Heart left ventricle (tissue), 13 donors: ENCODE data around the gene SSBP3.

Experiments used
- POLR2A ChIP-seq, 2 donors: fragments of 450-650 bp; IDR thresholded peaks; one replicate each; pipeline ENCODE4 v1.6.1; 2017; ENCODE audit warnings: antibody characterized with exemption in 2 of 2, mild to moderate bottlenecking in 2 of 2, moderate library complexity in 2 of 2
- TF ChIP-seq, protein P1 (sequence below), 12 donors: fragments of 200-600 bp; sonication (generic) in 4 of 12; IDR thresholded peaks; one replicate each; pipeline versions ENCODE4 v1.5.0 to v1.8.0; 2018 to 2022; ENCODE audit warnings: antibody characterized with exemption in 12 of 12, mild to moderate bottlenecking in 5 of 12
- donor health status: ischemic (EF 13 %, LVEDD 7.1; RV severe dilation, severe dysfunction).
- donor health status: DM: no; HTN: yes; CAD: no.
- donor health status: DM: no; HTN: no; CAD: no.
- donor health status: ischemic (EF 25% LVEDD 6.9; RV normal size, moderate dysfunction).
- donor health status: ischemic (EF 25% LVEDD 5.7; RV mildly dilated, moderate dysfunction).
- donor health status: ischemic (EF 35%, LVEDD 5.7; RV mildly dilated, moderate dysfunction).
- donor health status: nonischemic (EF 11% LVEDD 7.7; RV severe dilation, severe dysfunction).
- donor health status: DM: yes; HTN: yes; CAD: no.
- donor health status: PGD.
- donor health status: ischemic (EF 29% LVEDD 5.4; RV normal size, mild dysfunction).
- donor health status: nonischemic (EF 23%, LVEDD 6.1; RV moderate dilation, normal function).

DNA sequence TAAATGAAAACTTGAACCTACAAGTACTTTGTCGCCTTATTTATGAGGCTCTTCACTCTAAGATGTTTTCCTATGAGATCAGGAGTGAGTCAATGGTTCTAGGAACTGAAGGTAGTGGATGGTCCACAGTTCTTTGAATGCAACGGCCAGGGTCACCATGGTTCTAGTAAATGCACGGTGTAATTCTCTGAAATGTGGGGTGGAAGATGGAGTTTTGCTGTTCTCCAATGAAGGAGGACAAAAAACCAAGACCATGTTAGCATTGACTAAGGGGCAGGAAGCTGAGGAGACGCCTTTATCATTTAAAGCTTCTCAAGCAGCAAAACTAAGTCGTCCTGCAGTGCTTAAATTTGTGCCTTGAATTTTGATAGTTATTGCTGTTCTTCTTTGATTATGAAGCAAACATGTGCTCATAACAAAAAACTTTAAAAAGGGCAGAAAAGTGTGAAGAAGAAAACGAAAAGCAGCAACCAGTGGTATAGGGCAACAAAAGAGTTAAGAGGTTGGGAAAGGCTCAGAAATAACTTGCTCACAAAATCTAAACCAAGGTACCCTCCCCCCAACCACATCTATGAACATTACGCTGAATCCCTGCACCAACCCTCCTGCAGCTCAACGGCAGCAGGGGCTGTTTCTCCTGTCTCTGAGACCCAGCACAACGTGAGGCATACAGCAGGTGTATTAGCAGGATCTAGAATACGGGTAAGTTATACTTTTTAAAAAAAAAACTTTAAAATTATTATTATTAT lies 121.2 kb downstream of the SSBP3 start:
- TF ChIP-seq, protein P1, sequence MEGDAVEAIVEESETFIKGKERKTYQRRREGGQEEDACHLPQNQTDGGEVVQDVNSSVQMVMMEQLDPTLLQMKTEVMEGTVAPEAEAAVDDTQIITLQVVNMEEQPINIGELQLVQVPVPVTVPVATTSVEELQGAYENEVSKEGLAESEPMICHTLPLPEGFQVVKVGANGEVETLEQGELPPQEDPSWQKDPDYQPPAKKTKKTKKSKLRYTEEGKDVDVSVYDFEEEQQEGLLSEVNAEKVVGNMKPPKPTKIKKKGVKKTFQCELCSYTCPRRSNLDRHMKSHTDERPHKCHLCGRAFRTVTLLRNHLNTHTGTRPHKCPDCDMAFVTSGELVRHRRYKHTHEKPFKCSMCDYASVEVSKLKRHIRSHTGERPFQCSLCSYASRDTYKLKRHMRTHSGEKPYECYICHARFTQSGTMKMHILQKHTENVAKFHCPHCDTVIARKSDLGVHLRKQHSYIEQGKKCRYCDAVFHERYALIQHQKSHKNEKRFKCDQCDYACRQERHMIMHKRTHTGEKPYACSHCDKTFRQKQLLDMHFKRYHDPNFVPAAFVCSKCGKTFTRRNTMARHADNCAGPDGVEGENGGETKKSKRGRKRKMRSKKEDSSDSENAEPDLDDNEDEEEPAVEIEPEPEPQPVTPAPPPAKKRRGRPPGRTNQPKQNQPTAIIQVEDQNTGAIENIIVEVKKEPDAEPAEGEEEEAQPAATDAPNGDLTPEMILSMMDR (IDR thresholded peaks at IDR 0.05) = no peak
- TF ChIP-seq POLR2A (IDR thresholded peaks at IDR 0.05) = no peak
